Breast epithelium (tissue), 3 donors: ENCODE measurements around the gene ZNF783.

Source experiments
- CTCF ChIP-seq, 3 donors: fragments of 450-650 bp; IDR thresholded peaks; one replicate each; pipeline ENCODE4 v1.5.1; 2016 to 2017; ENCODE audit warnings: antibody characterized with exemption in 3 of 3, mild to moderate bottlenecking in 3 of 3, moderate library complexity in 3 of 3
- POLR2A ChIP-seq: fragments of 450-650 bp; IDR thresholded peaks from one replicate; pipeline ENCODE4 v1.6.1; 2016; ENCODE audit warnings: antibody characterized with exemption, mild to moderate bottlenecking, moderate library complexity

- TF ChIP-seq CTCF (IDR thresholded peaks at IDR 0.05) (no peak), POLR2A (no peak)
These were observed 67.9 kb downstream of the ZNF783 start for GRCh38 chr7:149329766-149330334.
